C4-2B (cell line): ENCODE measurements around the gene KANK2.

ENCODE experiments used
- ZFX ChIP-seq: fragments of 450-650 bp; IDR thresholded peaks from 2 replicates; pipeline ENCODE4 v1.6.1; 2017
- TF ChIP-seq, protein P1 (sequence below): fragments of 450-650 bp; conservative IDR thresholded peaks from 2 replicates; pipeline ENCODE4 v1.5.1; 2017; ENCODE audit warnings: mild to moderate bottlenecking

DNA sequence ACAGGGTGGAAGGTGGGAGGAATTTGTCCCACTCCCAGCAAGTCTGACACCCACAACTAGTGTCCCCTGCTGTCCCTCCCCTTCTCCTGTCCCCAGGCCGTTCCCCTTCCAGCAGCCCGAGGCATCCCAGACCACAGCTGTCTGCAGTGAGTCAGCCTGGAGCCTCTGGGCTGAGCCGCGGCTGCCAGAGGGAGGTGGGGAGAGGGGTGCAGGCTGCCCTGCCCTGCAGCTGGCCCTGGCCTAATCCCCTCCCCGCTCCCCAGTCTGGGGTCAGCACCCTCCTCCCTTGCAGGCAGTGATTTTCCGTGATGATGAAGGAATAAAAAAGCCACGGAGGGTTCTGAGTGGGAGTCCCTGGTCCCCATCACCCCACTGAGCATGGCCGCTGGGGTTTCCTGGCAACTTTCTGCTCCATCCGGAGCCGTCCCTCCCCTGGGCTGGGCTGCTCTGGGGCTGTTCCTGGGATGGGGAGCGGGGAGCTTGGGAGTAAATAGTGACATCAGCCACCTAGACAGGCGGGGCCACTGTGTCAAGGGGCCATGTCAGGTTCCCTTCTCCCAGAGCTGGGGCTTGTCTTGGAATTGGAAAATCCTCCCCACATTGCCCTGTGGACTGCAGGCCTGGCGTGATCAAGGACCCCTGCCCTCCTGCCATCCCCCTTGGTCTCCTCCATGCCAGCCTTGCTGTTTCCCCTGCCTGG is 58.6 kb downstream of the KANK2 start:
- no peak for TF ChIP-seq ZFX
- TF ChIP-seq, protein P1, sequence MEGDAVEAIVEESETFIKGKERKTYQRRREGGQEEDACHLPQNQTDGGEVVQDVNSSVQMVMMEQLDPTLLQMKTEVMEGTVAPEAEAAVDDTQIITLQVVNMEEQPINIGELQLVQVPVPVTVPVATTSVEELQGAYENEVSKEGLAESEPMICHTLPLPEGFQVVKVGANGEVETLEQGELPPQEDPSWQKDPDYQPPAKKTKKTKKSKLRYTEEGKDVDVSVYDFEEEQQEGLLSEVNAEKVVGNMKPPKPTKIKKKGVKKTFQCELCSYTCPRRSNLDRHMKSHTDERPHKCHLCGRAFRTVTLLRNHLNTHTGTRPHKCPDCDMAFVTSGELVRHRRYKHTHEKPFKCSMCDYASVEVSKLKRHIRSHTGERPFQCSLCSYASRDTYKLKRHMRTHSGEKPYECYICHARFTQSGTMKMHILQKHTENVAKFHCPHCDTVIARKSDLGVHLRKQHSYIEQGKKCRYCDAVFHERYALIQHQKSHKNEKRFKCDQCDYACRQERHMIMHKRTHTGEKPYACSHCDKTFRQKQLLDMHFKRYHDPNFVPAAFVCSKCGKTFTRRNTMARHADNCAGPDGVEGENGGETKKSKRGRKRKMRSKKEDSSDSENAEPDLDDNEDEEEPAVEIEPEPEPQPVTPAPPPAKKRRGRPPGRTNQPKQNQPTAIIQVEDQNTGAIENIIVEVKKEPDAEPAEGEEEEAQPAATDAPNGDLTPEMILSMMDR = no peak
